AG04450 (cell line): ENCODE data around the gene SSTR3. TPM values are rescaled to one million over a fixed set of nuclear protein-coding genes. Genes with fewer than 3 reads are reported as not detected.

Source experiments
- CTCF ChIA-PET: fragments of 300-600, 350-600 bp; formaldehyde crosslinking; extraction: SDS; loops from one replicate; lab custom pipeline; 2022; ENCODE audit warnings: antibody characterized with exemption, inconsistent platforms; lab: Charles Lee
- POLR2A ChIA-PET: fragments of 350-600 bp; formaldehyde crosslinking; extraction: SDS; loops from one replicate; lab custom pipeline; 2021; ENCODE audit warnings: antibody characterized with exemption, inconsistent platforms; lab: Yijun Ruan, JAX
- DNase-seq: peaks from one replicate; pipeline ENCODE4 v3.0.0-alpha.2; 2011; ENCODE audit warnings: low read depth, low spot score
- H3K27ac ChIP-seq: one replicate; pipeline ENCODE4 v1.5.1; 2012; ENCODE audit warnings: low read depth, low read length, control low read depth
- H3K27me3 ChIP-seq: one replicate; pipeline ENCODE4 v1.6.0; 2012; ENCODE audit warnings: low read length; ENCODE audit not compliant: control insufficient read depth, insufficient read depth
- H3K4me3 ChIP-seq: 2 replicates; pipeline ENCODE4 v1.5.1; 2011; ENCODE audit warnings: mild to moderate bottlenecking, low read depth, low read length, control low read depth
- H3K9me3 ChIP-seq: 2 replicates; pipeline ENCODE4 v1.5.1; 2012; ENCODE audit warnings: low read length; ENCODE audit not compliant: control insufficient read depth, insufficient read depth
- polyA plus RNA-seq: library from polyadenylated mRNA; depleted of rRNA; stranded (reverse); fragments of >200 nt; gene quantifications from 2 replicates; pipeline ENCODE4 v1.2.3, GENCODE V29; 2011
- TF ChIP-seq, protein P1 (sequence below): IDR thresholded peaks from 2 replicates; pipeline ENCODE4 v1.5.1; 2011; ENCODE audit warnings: low read depth, low read length, control low read depth, inconsistent platforms

Gene SSTR3
- polyA plus RNA-seq, 1 experiment = 0.06 TPM

DNA sequence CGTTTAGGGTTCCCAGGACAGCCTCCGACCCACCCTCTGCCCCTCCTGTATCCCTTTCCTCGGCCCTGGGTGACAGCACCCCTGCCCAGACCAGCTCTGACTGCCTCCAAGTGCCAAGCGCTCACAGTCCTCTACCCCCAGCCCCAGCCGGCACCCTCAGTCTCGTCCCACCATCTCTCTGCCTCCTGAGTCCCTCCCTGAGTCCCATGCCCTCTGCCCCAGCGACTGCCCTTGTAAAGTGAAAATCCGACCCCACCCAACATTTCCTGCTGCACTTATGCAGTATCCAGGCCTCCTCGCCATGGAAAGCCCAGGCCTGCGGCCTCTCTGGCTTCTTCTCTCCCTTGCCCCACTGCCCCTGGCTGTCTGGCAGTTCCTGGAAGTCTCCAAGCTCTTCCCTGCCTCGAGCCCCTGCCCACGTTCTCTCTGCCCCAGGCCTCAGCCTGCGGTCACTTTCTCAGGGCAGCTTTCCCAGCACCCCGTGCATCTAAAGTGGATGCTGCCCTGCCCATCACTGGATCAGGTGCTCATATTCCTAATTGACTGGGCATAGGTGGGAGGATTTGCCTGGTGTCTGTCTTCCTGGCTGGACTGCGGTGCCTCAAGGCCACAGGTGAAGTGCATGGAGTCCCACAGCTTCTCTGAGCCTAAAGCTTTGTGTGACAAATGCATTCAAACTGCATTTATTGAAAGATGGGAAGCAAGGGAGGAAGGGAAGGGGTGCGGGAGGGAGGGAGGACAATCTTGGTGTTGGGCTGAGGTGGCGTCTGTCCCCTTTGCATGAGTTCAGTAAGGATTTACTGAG, 44.9 kb downstream of the SSTR3 start:
- Histone ChIP-seq H3K4me3 (no peak overlapping the region), H3K27me3 (peaks cover 19% of the 10 kb centered on the region), H3K9me3 (no peaks in the 10 kb centered on the region), H3K27ac (no peak overlapping the region)
- TF ChIP-seq, protein P1, sequence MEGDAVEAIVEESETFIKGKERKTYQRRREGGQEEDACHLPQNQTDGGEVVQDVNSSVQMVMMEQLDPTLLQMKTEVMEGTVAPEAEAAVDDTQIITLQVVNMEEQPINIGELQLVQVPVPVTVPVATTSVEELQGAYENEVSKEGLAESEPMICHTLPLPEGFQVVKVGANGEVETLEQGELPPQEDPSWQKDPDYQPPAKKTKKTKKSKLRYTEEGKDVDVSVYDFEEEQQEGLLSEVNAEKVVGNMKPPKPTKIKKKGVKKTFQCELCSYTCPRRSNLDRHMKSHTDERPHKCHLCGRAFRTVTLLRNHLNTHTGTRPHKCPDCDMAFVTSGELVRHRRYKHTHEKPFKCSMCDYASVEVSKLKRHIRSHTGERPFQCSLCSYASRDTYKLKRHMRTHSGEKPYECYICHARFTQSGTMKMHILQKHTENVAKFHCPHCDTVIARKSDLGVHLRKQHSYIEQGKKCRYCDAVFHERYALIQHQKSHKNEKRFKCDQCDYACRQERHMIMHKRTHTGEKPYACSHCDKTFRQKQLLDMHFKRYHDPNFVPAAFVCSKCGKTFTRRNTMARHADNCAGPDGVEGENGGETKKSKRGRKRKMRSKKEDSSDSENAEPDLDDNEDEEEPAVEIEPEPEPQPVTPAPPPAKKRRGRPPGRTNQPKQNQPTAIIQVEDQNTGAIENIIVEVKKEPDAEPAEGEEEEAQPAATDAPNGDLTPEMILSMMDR = no peak
- ChIA-PET POLR2A (no interaction called here), CTCF (interaction anchor here (1.1 to 4.5 kb wide), 6 partner anchors 10 to 93 kb away, joined by 3 to 27 read pairs (median 6); no protein-coding TSS in a partner anchor)
- DNase-seq = no peak

DNA sequence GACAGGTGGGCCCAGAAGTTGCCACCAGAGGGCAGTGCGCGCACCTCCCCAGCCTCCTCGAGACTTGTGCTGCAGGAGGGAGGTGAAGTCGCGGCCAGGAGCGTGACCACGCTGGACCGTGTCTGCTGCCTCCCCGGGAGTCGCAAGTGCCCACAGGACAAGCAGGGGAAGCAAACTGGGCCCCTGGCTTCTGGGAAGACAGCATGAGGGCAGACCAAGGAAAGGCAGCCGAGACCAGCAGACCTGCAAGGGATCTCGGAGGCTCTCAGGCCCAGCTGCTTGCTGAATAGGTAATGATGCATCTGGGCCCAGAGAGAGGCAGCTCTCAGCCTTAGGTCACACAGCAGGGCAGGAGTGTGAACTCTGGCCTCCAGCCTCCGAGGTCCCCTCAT, 45.6 kb downstream of the SSTR3 start:
- Histone ChIP-seq H3K9me3 (peaks cover 2% of the 10 kb centered on the region), H3K27me3 (peaks cover 19% of the 10 kb centered on the region), H3K27ac (no peak overlapping the region), H3K4me3 (no peak overlapping the region)
- TF ChIP-seq, protein P1 = peak; percentile 91
- DNase-seq = no peak
- ChIA-PET CTCF (interaction anchor here (1.0 to 4.5 kb wide), 8 partner anchors 9 to 94 kb away, joined by 3 to 27 read pairs (median 4); no protein-coding TSS in a partner anchor), POLR2A (no interaction called here)

- POLR2A ChIA-PET = no interaction called here
- TF ChIP-seq, protein P1 = no peak
- CTCF ChIA-PET = interaction anchor here (0.5 to 4.5 kb wide), 9 partner anchors 8 to 95 kb away, joined by 3 to 27 read pairs (median 4); no protein-coding TSS in a partner anchor
Observed at GRCh38 chr22:37165940-37166674, 46.2 kb downstream of the SSTR3 start.

DNA sequence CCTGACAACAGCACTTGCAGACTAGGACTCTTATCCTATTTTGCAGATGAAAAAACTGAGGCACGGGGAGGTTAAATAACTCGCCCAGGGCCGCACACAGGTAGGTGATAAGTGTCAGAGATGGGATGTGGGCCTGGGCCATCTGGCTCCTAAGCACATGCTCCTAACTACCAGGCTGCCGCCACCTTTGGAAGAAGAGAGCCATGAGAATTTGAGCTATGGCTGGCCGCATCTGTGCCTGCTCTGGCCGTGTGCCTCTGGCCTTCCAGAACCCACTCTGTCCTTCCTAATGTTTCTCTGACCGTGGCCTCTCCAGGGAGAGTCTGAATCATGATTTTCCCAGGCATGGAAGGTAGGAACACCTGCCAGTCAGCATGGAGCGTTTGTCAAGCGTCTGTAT, 47.2 kb downstream of the SSTR3 start:
- no peak for DNase-seq
- Histone ChIP-seq H3K27ac (no peak overlapping the region), H3K9me3 (peaks cover 9% of the 10 kb centered on the region), H3K27me3 (peaks cover 19% of the 10 kb centered on the region), H3K4me3 (no peak overlapping the region)
- TF ChIP-seq, protein P1 = no peak
- CTCF ChIA-PET = interaction anchor here (2.5 to 4.5 kb wide), 3 partner anchors 32 to 96 kb away, joined by 7 to 27 read pairs (median 20); no protein-coding TSS in a partner anchor
- POLR2A ChIA-PET = no interaction called here

More at GRCh38 chr22:37165940-37166674, 46.2 kb downstream of the SSTR3 start:
- Histone ChIP-seq H3K9me3 (peaks cover 8% of the 10 kb centered on the region), H3K27ac (no peak overlapping the region), H3K4me3 (no peak overlapping the region), H3K27me3 (peaks cover 17% of the 10 kb centered on the region)
- DNase-seq = no peak
